Raji (cell line): Measurements from ENCODE around the gene HS6ST3.

Experiments
- POLR2A ChIP-seq: IDR thresholded peaks from 2 replicates; pipeline ENCODE4 v1.6.1; 2011; ENCODE audit warnings: low read depth, low read length, control low read depth; ENCODE audit not compliant: insufficient read depth

The HS6ST3 gene

GRCh38 chr13:96426167-96426566, 336.3 kb downstream of the HS6ST3 start:
- TF ChIP-seq POLR2A = no peak

GRCh38 chr13:96428911-96429310, 339.0 kb downstream of the HS6ST3 start:
- no peak for TF ChIP-seq POLR2A

GRCh38 chr13:96431044-96431581, 341.2 kb downstream of the HS6ST3 start:
- TF ChIP-seq POLR2A = no peak

- no peak for TF ChIP-seq POLR2A
These were observed 354.8 kb downstream of the HS6ST3 start for GRCh38 chr13:96444676-96445075.

GRCh38 chr13:96449920-96450319, 360.0 kb downstream of the HS6ST3 start:
- TF ChIP-seq POLR2A = no peak

- no peak for TF ChIP-seq POLR2A
These were observed 360.6 kb downstream of the HS6ST3 start for GRCh38 chr13:96450326-96451020.

GRCh38 chr13:96454466-96454865, 364.6 kb downstream of the HS6ST3 start:
- no peak for TF ChIP-seq POLR2A

GRCh38 chr13:96460609-96461008, 370.7 kb downstream of the HS6ST3 start:
- TF ChIP-seq POLR2A = no peak

GRCh38 chr13:96473526-96474180, 383.7 kb downstream of the HS6ST3 start:
- no peak for TF ChIP-seq POLR2A

GRCh38 chr13:96474181-96474557, 384.3 kb downstream of the HS6ST3 start:
- TF ChIP-seq POLR2A = no peak

GRCh38 chr13:96475103-96475502, 385.2 kb downstream of the HS6ST3 start:
- no peak for TF ChIP-seq POLR2A

- no peak for TF ChIP-seq POLR2A
These were observed 391.6 kb downstream of the HS6ST3 start for GRCh38 chr13:96481482-96481881.

- TF ChIP-seq POLR2A = no peak
These were observed 400.6 kb downstream of the HS6ST3 start for GRCh38 chr13:96490496-96490989.

GRCh38 chr13:96491103-96491502, 401.2 kb downstream of the HS6ST3 start:
- no peak for TF ChIP-seq POLR2A

- TF ChIP-seq POLR2A = no peak
These were observed 402.9 kb downstream of the HS6ST3 start for GRCh38 chr13:96492766-96493165.

- TF ChIP-seq POLR2A = no peak
These were observed 409.7 kb downstream of the HS6ST3 start for GRCh38 chr13:96499656-96500055.
